Measurements from ENCODE around the gene ZNF19. TPM values are rescaled to one million over a fixed set of nuclear protein-coding genes. Genes with fewer than 3 reads are reported as not detected.

The ZNF19 gene
- total and polyA plus RNA-seq, 4 donors: 1.9 to 16.1 (median 8.8) TPM

- TF ChIP-seq CTCF (IDR thresholded peaks at IDR 0.05; ENCODE audit: control extremely low read depth, extremely low read depth): no peak
- no peak for DNase-seq
- H3K9ac ChIP-seq (ENCODE audit: insufficient read depth in 1 of 2, low read length in 2 of 2): no peak overlapping the region
- H3K9me3 ChIP-seq (ENCODE audit: control insufficient read depth in 4 of 4, insufficient read depth in 3 of 4, low read length in 3 of 4): peaks cover 2 to 35% (median 20%) of the 10 kb centered on the region in 4 donors
- no peaks in the 10 kb centered on the region for H3K4me1 ChIP-seq (ENCODE audit: control insufficient read depth in 5 of 5, insufficient read depth in 5 of 5, low read length in 5 of 5)
- no peak for ATAC-seq (ENCODE audit: insufficient read depth, low FRiP score)
- no peak overlapping the region for H3K4me3 ChIP-seq
- peaks cover 0 to 12% (median 0%) of the 10 kb centered on the region in 3 donors for H3K27me3 ChIP-seq (ENCODE audit: control insufficient read depth in 3 of 3, insufficient read depth in 3 of 3, low read length in 2 of 3)
- WGBS, 2 donors: 33 to 38% methylated on average over 67 to 71 of the region's 71 CpGs
- no peaks in the 10 kb centered on the region for H3K36me3 ChIP-seq (ENCODE audit: control insufficient read depth in 4 of 4, insufficient read depth in 4 of 4, low read length in 4 of 4)
- H3K27ac ChIP-seq (ENCODE audit: low read depth in 1 of 2, low read length in 1 of 2): no peak overlapping the region
Observed at GRCh38 chr16:71441348-71442050, 47.6 kb downstream of the ZNF19 start.

- no peak for ATAC-seq (ENCODE audit: insufficient read depth, low FRiP score)
- H3K4me3 ChIP-seq: no peak overlapping the region
- H3K4me1 ChIP-seq (ENCODE audit: control insufficient read depth in 5 of 5, insufficient read depth in 5 of 5, low read length in 5 of 5): no peaks in the 10 kb centered on the region
- 64 to 65% methylated on average over 25 of the region's 25 CpGs for WGBS, 2 donors
- H3K9me3 ChIP-seq (ENCODE audit: control insufficient read depth in 4 of 4, insufficient read depth in 3 of 4, low read length in 3 of 4): peaks cover 2 to 29% (median 15%) of the 10 kb centered on the region in 4 donors
- H3K9ac ChIP-seq (ENCODE audit: insufficient read depth in 1 of 2, low read length in 2 of 2): no peak overlapping the region
- no peak overlapping the region for H3K27ac ChIP-seq (ENCODE audit: low read depth in 1 of 2, low read length in 1 of 2)
- no peak for TF ChIP-seq CTCF (IDR thresholded peaks at IDR 0.05; ENCODE audit: control extremely low read depth, extremely low read depth)
- H3K27me3 ChIP-seq (ENCODE audit: control insufficient read depth in 3 of 3, insufficient read depth in 3 of 3, low read length in 2 of 3): peaks cover 0 to 12% (median 0%) of the 10 kb centered on the region in 3 donors
- no peak for DNase-seq
- H3K36me3 ChIP-seq (ENCODE audit: control insufficient read depth in 4 of 4, insufficient read depth in 4 of 4, low read length in 4 of 4): no peaks in the 10 kb centered on the region
Observed at GRCh38 chr16:71440669-71441347, 48.3 kb downstream of the ZNF19 start.

- Histone ChIP-seq H3K9me3 (ENCODE audit: control insufficient read depth in 4 of 4, insufficient read depth in 3 of 4, low read length in 3 of 4) (peaks cover 0 to 27% (median 9%) of the 10 kb centered on the region in 4 donors), H3K9ac (ENCODE audit: insufficient read depth in 1 of 2, low read length in 2 of 2) (no peak overlapping the region), H3K4me1 (ENCODE audit: control insufficient read depth in 5 of 5, insufficient read depth in 5 of 5, low read length in 5 of 5) (no peaks in the 10 kb centered on the region), H3K27me3 (ENCODE audit: control insufficient read depth in 3 of 3, insufficient read depth in 3 of 3, low read length in 2 of 3) (peaks cover 0 to 12% (median 0%) of the 10 kb centered on the region in 3 donors), H3K4me3 (no peak overlapping the region), H3K27ac (ENCODE audit: low read depth in 1 of 2, low read length in 1 of 2) (no peak overlapping the region), H3K36me3 (ENCODE audit: control insufficient read depth in 4 of 4, insufficient read depth in 4 of 4, low read length in 4 of 4) (no peaks in the 10 kb centered on the region)
- TF ChIP-seq CTCF (IDR thresholded peaks at IDR 0.05; ENCODE audit: control extremely low read depth, extremely low read depth): no peak
- DNase-seq (no peak), ATAC-seq (ENCODE audit: insufficient read depth, low FRiP score) (no peak)
- WGBS, 2 donors: 36 to 42% methylated on average over 3 of the region's 3 CpGs
Observed at GRCh38 chr16:71439523-71439922, 49.6 kb downstream of the ZNF19 start.
